Smooth muscle cell (in vitro differentiated cells): ENCODE results near the gene MEIOC. TPM values are rescaled to one million over a fixed set of nuclear protein-coding genes. Genes with fewer than 3 reads are reported as not detected.
A peak's percentile ranks its signal among the peaks of the same experiment; 100 is the strongest.
"Not testable (repeated sequence)": the region's sequence is repeated elsewhere in the genome, so short reads cannot be mapped to it uniquely, and the experiment has no call there.

ENCODE experiments used
- DNase-seq: peaks from one replicate; lab custom pipeline; 2025; ENCODE audit not compliant: unreplicated experiment; lab: John Stamatoyannopoulos, UW
- H2AFZ ChIP-seq: fragments of 200-600 bp; sonication (generic); 2 replicates; pipeline ENCODE4 v1.6.0; 2016; ENCODE audit warnings: antibody characterized with exemption, low read depth, mild to moderate bottlenecking
- H3F3A ChIP-seq: fragments of 200-600 bp; sonication (generic); 2 replicates; pipeline ENCODE4 v1.6.0; 2017; ENCODE audit warnings: antibody characterized with exemption, low read depth
- H3K27ac ChIP-seq: fragments of 200-600 bp; sonication (generic); 2 replicates; pipeline ENCODE4 v1.5.1; 2016; ENCODE audit warnings: low read depth, mild to moderate bottlenecking
- H3K27me3 ChIP-seq: fragments of 200-600 bp; sonication (generic); 2 replicates; pipeline ENCODE4 v1.6.1; 2016; ENCODE audit warnings: low read depth, mild to moderate bottlenecking
- H3K36me3 ChIP-seq: fragments of 200-600 bp; sonication (generic); 2 replicates; pipeline ENCODE4 v1.5.1; 2016; ENCODE audit warnings: low read depth
- H3K4me1 ChIP-seq: fragments of 200-600 bp; sonication (generic); 2 replicates; pipeline ENCODE4 v1.5.1; 2016; ENCODE audit warnings: low read depth
- H3K4me2 ChIP-seq: fragments of 200-600 bp; sonication (generic); 2 replicates; pipeline ENCODE4 v1.6.0; 2016; ENCODE audit warnings: mild to moderate bottlenecking
- H3K4me3 ChIP-seq: fragments of 200-600 bp; sonication (generic); 2 replicates; pipeline ENCODE4 v1.5.1; 2016; ENCODE audit warnings: mild to moderate bottlenecking
- H3K79me2 ChIP-seq: fragments of 200-600 bp; sonication (generic); 2 replicates; pipeline ENCODE4 v1.6.0; 2016; ENCODE audit warnings: low read depth, mild to moderate bottlenecking
- H3K9ac ChIP-seq: fragments of 200-600 bp; sonication (generic); 2 replicates; pipeline ENCODE4 v1.6.0; 2016; ENCODE audit warnings: low read depth
- H3K9me3 ChIP-seq: fragments of 200-600 bp; sonication (generic); replicated peaks from 2 replicates; pipeline ENCODE4 v1.5.1; 2016; ENCODE audit warnings: low read depth
- H4K20me1 ChIP-seq: fragments of 200-600 bp; sonication (generic); 2 replicates; pipeline ENCODE4 v1.6.0; 2016; ENCODE audit warnings: low read depth
- CTCF ChIP-seq: fragments of 200-600 bp; sonication (generic); IDR thresholded peaks from 2 replicates; pipeline ENCODE4 v1.5.1; 2017; ENCODE audit warnings: borderline replicate concordance, mild to moderate bottlenecking, antibody characterized with exemption; ENCODE audit not compliant: insufficient read depth, poor library complexity, severe bottlenecking
- WGBS: methylation state at CpG from one replicate; pipeline ENCODE4 v1.1.7; 2016; ENCODE audit warnings: low lambda C conversion rate; 5-methylcytosine and 5-hydroxymethylcytosine counted together
- polyA plus RNA-seq: library from polyadenylated mRNA; unstranded; fragments of >200 nt; fragmentation: Nextera tagmentation; extraction: Ambion mirVana; gene quantifications from 2 replicates; pipeline ENCODE4 v1.2.1, GENCODE V29; 2016
- total RNA-seq: library from RNA; depleted of rRNA; stranded (reverse); fragments of >200 nt; gene quantifications from 2 replicates; pipeline ENCODE4 v1.2.3, GENCODE V29; 2014

MEIOC gene
- total and polyA plus RNA-seq, 2 experiments from 2014 or later = not detected

DNA sequence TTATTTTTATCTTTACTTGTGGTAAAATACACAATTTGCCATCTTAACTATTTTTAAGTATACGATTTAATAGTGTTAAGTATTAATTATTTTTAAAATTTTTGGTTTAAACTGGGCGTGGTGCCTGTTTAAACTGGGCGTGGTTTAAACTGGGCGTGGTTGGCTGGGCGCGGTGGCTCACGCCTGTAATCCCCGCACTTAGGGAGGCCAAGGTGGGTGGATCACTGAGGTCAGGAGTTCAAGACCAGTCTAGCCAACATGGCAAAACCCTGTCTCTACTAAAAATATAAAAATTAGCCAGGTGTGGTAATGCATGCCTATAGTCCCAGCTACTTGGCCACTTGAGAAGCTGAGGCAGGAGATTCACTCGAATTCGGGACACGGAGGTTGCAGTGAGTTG is 37.3 kb downstream of the MEIOC start:
- TF ChIP-seq CTCF = no peak
- Histone ChIP-seq H3K9me3 (no peaks in the 10 kb centered on the region), H4K20me1 (no peaks in the 10 kb centered on the region), H3K36me3 (no peaks in the 10 kb centered on the region), H3K4me1 (peaks cover 7% of the 10 kb centered on the region), H2AFZ (no peak overlapping the region), H3K79me2 (peaks cover 7% of the 10 kb centered on the region), H3F3A (no peaks in the 10 kb centered on the region), H3K4me3 (no peak overlapping the region), H3K27ac (no peak overlapping the region), H3K27me3 (no peaks in the 10 kb centered on the region), H3K9ac (no peak overlapping the region), H3K4me2 (no peak overlapping the region)
- DNase-seq = no peak
- 90% methylated on average over 11 of the region's 11 CpGs for WGBS

- 93% methylated on average over 10 of the region's 10 CpGs for WGBS
- not testable (repeated sequence) for H3K27me3 ChIP-seq
These were observed 44.0 kb downstream of the MEIOC start for GRCh38 chr17:44700288-44700687.

DNA sequence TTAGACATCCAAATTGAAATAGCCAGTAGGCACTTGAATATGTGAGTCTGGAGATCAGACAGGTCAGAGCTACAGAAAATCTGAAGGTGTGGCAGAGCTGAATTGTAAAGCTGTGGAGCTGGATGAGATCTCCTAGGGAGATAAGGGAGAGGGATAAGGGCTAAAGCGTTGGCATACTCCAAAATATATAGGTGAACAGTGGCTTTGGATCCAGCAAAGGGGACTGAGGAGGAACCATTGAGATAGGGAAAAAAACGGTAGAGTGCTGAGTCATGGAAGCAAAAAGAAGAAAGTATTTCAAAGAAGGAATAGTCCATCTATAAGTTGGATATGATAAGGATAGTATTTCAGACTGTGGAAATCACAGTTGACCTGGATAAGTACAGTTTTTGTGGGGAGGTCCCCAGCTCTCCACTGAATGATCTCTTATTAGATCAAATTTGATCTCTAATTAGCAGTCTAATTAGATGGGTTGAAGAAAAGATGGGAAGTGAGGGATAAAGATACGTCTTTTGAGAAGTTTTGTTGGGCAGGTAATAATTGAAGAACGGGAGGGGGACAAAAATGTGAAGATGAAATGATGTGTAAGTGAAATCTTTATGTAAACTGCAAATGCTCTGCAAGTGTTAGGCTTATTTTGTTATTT is 51.6 kb downstream of the MEIOC start:
- Histone ChIP-seq H4K20me1 (no peaks in the 10 kb centered on the region), H2AFZ (peak overlapping the region; percentile 88), H3K4me3 (peak overlapping the region; percentile 85), H3K9me3 (no peaks in the 10 kb centered on the region), H3K9ac (peak overlapping the region; percentile 65), H3F3A (no peaks in the 10 kb centered on the region), H3K4me1 (peaks cover 18% of the 10 kb centered on the region), H3K27ac (peak overlapping the region; percentile 57), H3K36me3 (no peaks in the 10 kb centered on the region), H3K4me2 (peak overlapping the region; percentile 84), H3K79me2 (peaks cover 19% of the 10 kb centered on the region), H3K27me3 (no peaks in the 10 kb centered on the region)
- TF ChIP-seq CTCF = no peak
- no peak for DNase-seq
- WGBS = 53% methylated on average over 4 of the region's 4 CpGs

More at GRCh38 chr17:44700288-44700687, 44.0 kb downstream of the MEIOC start:
- not testable (repeated sequence) for H3K4me2 ChIP-seq, DNase-seq, H4K20me1 ChIP-seq, H3F3A ChIP-seq, H3K9me3 ChIP-seq, H2AFZ ChIP-seq, H3K79me2 ChIP-seq, H3K4me3 ChIP-seq, H3K36me3 ChIP-seq, H3K4me1 ChIP-seq, H3K27ac ChIP-seq, H3K9ac ChIP-seq

- Histone ChIP-seq H4K20me1 (no peaks in the 10 kb centered on the region), H3K4me3 (peak within 1 kb of the TSS; percentile 85), H3F3A (no peaks in the 10 kb centered on the region), H3K9ac (peak within 1 kb of the TSS; percentile 65), H2AFZ (peak within 1 kb of the TSS; percentile 88), H3K27me3 (no peaks in the 10 kb centered on the region), H3K4me1 (peaks cover 18% of the 10 kb centered on the region), H3K36me3 (no peaks in the 10 kb centered on the region), H3K9me3 (no peaks in the 10 kb centered on the region), H3K27ac (peak within 1 kb of the TSS; percentile 57), H3K4me2 (peak within 1 kb of the TSS; percentile 84), H3K79me2 (peaks cover 19% of the 10 kb centered on the region)
- TF ChIP-seq CTCF = no peak
- DNase-seq = peak; percentile 25
- WGBS = 1% methylated on average over 52 of the region's 52 CpGs
These were observed 52.4 kb downstream of the MEIOC start, which contains the start of gene DBF4B for GRCh38 chr17:44708401-44709263. Gene DBF4B, plus strand, starts transcription at chr17:44708665. Its CDS starts 156 bp downstream, at chr17:44708821.
